Psoas muscle (tissue), 8 donors: Measurements from ENCODE around the gene KCP. TPM values are rescaled to one million over a fixed set of nuclear protein-coding genes. Genes with fewer than 3 reads are reported as not detected.

Experiments used
- ATAC-seq, 4 donors: fragments of 200-7000 bp; cut with Tn5 transposase; one replicate each; pipeline ENCODE4 v1.9.1; 2020; ENCODE audit warnings: moderate library complexity in 3 of 4, mild to moderate bottlenecking in 2 of 4
- DNase-seq, 2 donors: peaks; one replicate each; pipeline ENCODE4 v3.0.0-alpha.2; 2020
- H3K27ac ChIP-seq: fragments of 200-600 bp; one replicate; pipeline ENCODE4 v1.8.0; 2022
- H3K27me3 ChIP-seq, 3 donors: fragments of 200-600 bp in 1 of 3; one replicate each; pipeline versions ENCODE4 v1.6.1 to v1.8.0; 2013 to 2022; ENCODE audit warnings: low read length in 2 of 3, mild to moderate bottlenecking in 2 of 3, moderate library complexity in 1 of 3; ENCODE audit not compliant: insufficient read depth in 3 of 3
- H3K36me3 ChIP-seq, 2 donors: fragments of 200-600 bp in 1 of 2; one replicate each; pipeline versions ENCODE4 v1.6.1 to v1.8.0; 2013 to 2022; ENCODE audit warnings: low read depth in 1 of 2, mild to moderate bottlenecking in 1 of 2, moderate library complexity in 1 of 2; ENCODE audit not compliant: insufficient read depth in 1 of 2
- H3K4me1 ChIP-seq: fragments of 200-600 bp; one replicate; pipeline ENCODE4 v1.8.0; 2022
- H3K4me3 ChIP-seq: fragments of 200-600 bp; one replicate; pipeline ENCODE4 v1.8.0; 2022; ENCODE audit warnings: mild to moderate bottlenecking
- H3K9me3 ChIP-seq: fragments of 200-600 bp; one replicate; pipeline ENCODE4 v1.8.0; 2022
- CTCF ChIP-seq: fragments of 200-600 bp; IDR thresholded peaks from one replicate; pipeline ENCODE4 v1.8.0; 2022; ENCODE audit warnings: antibody characterized with exemption
- WGBS, 3 donors: extraction: QIAGEN DNeasy Blood & Tissue Kit; methylation state at CpG; one replicate each; pipeline versions ENCODE4 v1.1.6 to v1.1.7; 2013; 5-methylcytosine and 5-hydroxymethylcytosine counted together
- intact Hi-C, 2 donors: fragments of 100-400 bp; cut with DNase I; formaldehyde crosslinking; loops; one replicate each; pipeline versions ENCODE4 v1.11.0 to v1.14.2; 2022
- polyA plus RNA-seq, 3 donors: library from polyadenylated mRNA; stranded (reverse); fragments of 200-250 nt; gene quantifications; one replicate each; pipeline ENCODE4 v1.2.3, GENCODE V29; 2013
- total RNA-seq, 4 donors: library from RNA; stranded (reverse); fragmentation: NEBNext Ultra II Directional in 2 of 4; extraction: Animal tissue kit (Norgen Biotek cat#: 25700) in 2 of 4; gene quantifications; one replicate each; pipeline versions ENCODE4 v1.2.1 to v1.2.4, GENCODE V29; 2021 to 2023
- donor health status: healthy with polysubstance abuse.
- donor health status: DM: no; HTN: no; CAD: no; lungs with moderate emphysema.
- donor health status: Bipolar disorder and iron deficiency.
- donor health status: healthy.
- donor health status: DM: yes; HTN: yes; CAD: no.
- donor health status: DM: no; HTN: no; CAD: no.
- donor health status: DM: no; HTN: no; CAD: no.
- donor health status: DM: yes; HTN: yes; CAD: no.

Gene KCP
- total and polyA plus RNA-seq, 7 donors = 0.03 to 0.34 (median 0.15) TPM

DNA sequence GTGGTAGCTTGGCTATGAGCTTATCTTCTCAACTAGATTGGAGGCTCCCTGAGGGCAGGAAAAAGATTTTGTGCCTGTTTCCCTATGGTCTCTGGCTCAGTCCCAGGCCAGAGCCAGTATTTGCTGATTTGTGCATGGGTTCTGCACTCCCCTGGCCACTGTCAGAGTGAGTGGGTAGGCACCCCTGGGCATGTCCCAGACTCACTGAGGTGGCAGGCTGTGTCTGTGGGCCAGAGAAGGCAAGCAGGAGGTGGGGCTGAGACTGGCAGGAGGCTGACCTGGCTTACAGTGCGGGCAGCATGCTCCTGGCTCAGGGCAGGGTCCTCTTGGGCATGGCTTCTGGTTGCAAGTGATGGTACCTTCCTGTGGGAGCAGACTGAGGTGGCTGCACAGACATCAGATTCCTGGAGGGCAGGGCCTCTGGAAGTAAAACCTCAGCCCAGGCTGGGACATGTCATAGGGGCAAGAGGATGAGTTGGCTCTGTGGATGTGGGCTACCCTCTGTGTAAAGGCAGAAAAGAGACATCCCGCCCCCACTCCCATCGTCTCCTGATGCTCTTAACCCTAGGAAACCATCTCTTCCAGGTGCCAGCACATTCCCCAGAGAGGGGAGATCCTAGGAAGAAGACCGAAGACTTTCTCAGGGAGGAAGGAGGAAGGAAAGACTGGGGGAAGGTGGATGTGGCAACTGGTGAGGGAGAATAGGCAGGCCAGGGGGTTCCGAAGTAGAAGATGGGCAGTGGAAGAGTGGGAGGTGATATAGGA, 4.3 kb downstream of the KCP start:
- H3K27ac ChIP-seq = no peak overlapping the region
- no peak for TF ChIP-seq CTCF
- H3K27me3 ChIP-seq = peaks cover 0 to 39% (median 20%) of the 10 kb centered on the region in 3 donors
- no peaks in the 10 kb centered on the region for H3K9me3 ChIP-seq
- H3K36me3 ChIP-seq = no peaks in the 10 kb centered on the region
- intact Hi-C loops = loop anchor here in 1 of 2 donors (1.0 kb wide), 1 partner anchor 185 kb away; no protein-coding TSS in a partner anchor
- 82 to 87% (median 83%) methylated on average over 5 of the region's 5 CpGs for WGBS, 3 donors
- H3K4me3 ChIP-seq = no peak overlapping the region
- no peak for DNase-seq
- no peak for ATAC-seq
- no peaks in the 10 kb centered on the region for H3K4me1 ChIP-seq

- ATAC-seq = peak; percentile 49 to 85 (median 63)
- H3K36me3 ChIP-seq = no peaks in the 10 kb centered on the region
- 38 to 42% (median 42%) methylated on average over 7 to 8 of the region's 8 CpGs for WGBS, 3 donors
- no peak overlapping the region for H3K4me3 ChIP-seq
- peak; percentile 66 for TF ChIP-seq CTCF
- intact Hi-C loops = loop anchor here in 1 of 2 donors (2.0 kb wide), 1 partner anchor 186 kb away; no protein-coding TSS in a partner anchor
- no peaks in the 10 kb centered on the region for H3K4me1 ChIP-seq
- DNase-seq = no peak
- peaks cover 5% of the 10 kb centered on the region for H3K9me3 ChIP-seq
- no peak overlapping the region for H3K27ac ChIP-seq
- H3K27me3 ChIP-seq = peaks cover 0 to 24% (median 10%) of the 10 kb centered on the region in 3 donors
These were observed 5.9 kb downstream of the KCP start for GRCh38 chr7:128904381-128905197.

- DNase-seq (no peak), ATAC-seq (peak in 2 of 4 donors; percentile 13 to 26)
- Histone ChIP-seq H3K4me1 (no peaks in the 10 kb centered on the region), H3K9me3 (peaks cover 9% of the 10 kb centered on the region), H3K27ac (no peak overlapping the region), H3K27me3 (peaks cover 0 to 21% (median 7%) of the 10 kb centered on the region in 3 donors), H3K36me3 (no peaks in the 10 kb centered on the region), H3K4me3 (no peak overlapping the region)
- intact Hi-C loops = loop anchor here in 1 of 2 donors (2.0 kb wide), 1 partner anchor 187 kb away; no protein-coding TSS in a partner anchor
- WGBS, 3 donors = 76 to 86% (median 81%) methylated on average over 13 to 14 of the region's 14 CpGs
- no peak for TF ChIP-seq CTCF
These were observed 6.7 kb downstream of the KCP start for GRCh38 chr7:128903621-128904361.

GRCh38 chr7:128902761-128903585, 7.5 kb downstream of the KCP start:
- Histone ChIP-seq H3K4me3 (no peak overlapping the region), H3K9me3 (peaks cover 9% of the 10 kb centered on the region), H3K4me1 (no peaks in the 10 kb centered on the region), H3K27ac (no peak overlapping the region), H3K27me3 (peaks cover 0 to 15% (median 5%) of the 10 kb centered on the region in 3 donors), H3K36me3 (no peaks in the 10 kb centered on the region)
- peak in 1 of 4 donors; percentile 7 for ATAC-seq
- DNase-seq = no peak
- intact Hi-C loops = no loop called here
- 77 to 84% (median 82%) methylated on average over 12 of the region's 12 CpGs for WGBS, 3 donors
- TF ChIP-seq CTCF = no peak
